ENCODE results near the gene IGHMBP2.

The IGHMBP2 gene

GRCh38 chr11:68863553-68864265, 40.0 kb upstream of the IGHMBP2 start:
- Histone ChIP-seq H3K4me2 (ENCODE audit: low read length) (no peak overlapping the region), H3K9me2 (replicated peaks; ENCODE audit: control insufficient read depth, low read length) (no peaks in the 10 kb centered on the region), H3K27ac (ENCODE audit: low read depth, low read length) (no peak overlapping the region), H3F3A (ENCODE audit: control insufficient read depth, insufficient read depth) (no peaks in the 10 kb centered on the region), H3K4me3 (ENCODE audit: low read length) (no peak overlapping the region), H3K4me1 (ENCODE audit: control insufficient read depth, low read length) (no peaks in the 10 kb centered on the region), H3K36me3 (ENCODE audit: control insufficient read depth, low read length) (no peaks in the 10 kb centered on the region), H4K20me1 (ENCODE audit: control insufficient read depth, insufficient read depth, low read depth, low read length) (no peaks in the 10 kb centered on the region), H3K27me3 (ENCODE audit: control insufficient read depth, low read length) (no peaks in the 10 kb centered on the region), H3K79me2 (ENCODE audit: control insufficient read depth, low read length) (no peaks in the 10 kb centered on the region), H3K9me3 (ENCODE audit: control insufficient read depth, insufficient read depth, low read length) (peaks cover 4% of the 10 kb centered on the region; the same call in 1 of the 2 replicates)
- TF ChIP-seq EZH2phosphoT487 (IDR thresholded peaks at IDR 0.05; ENCODE audit: borderline replicate concordance, low read length) (no peak), CTCF (IDR thresholded peaks at IDR 0.05; ENCODE audit: low read depth, low read length, poor library complexity, severe bottlenecking) (no peak)

- no peak for TF ChIP-seq EZH2phosphoT487 (IDR thresholded peaks at IDR 0.05; ENCODE audit: borderline replicate concordance, low read length)
These were observed 38.5 kb upstream of the IGHMBP2 start for GRCh38 chr11:68865241-68865640.

GRCh38 chr11:68867066-68867465, 36.6 kb upstream of the IGHMBP2 start:
- no peaks in the 10 kb centered on the region for H3F3A ChIP-seq (ENCODE audit: control insufficient read depth, insufficient read depth)
- H3K4me1 ChIP-seq (ENCODE audit: control insufficient read depth, low read length) = no peaks in the 10 kb centered on the region
- H3K9me2 ChIP-seq (replicated peaks; ENCODE audit: control insufficient read depth, low read length) = no peaks in the 10 kb centered on the region
- H3K27ac ChIP-seq (ENCODE audit: low read depth, low read length) = no peak overlapping the region
- TF ChIP-seq EZH2phosphoT487 (IDR thresholded peaks at IDR 0.05; ENCODE audit: borderline replicate concordance, low read length) = no peak
- no peak for TF ChIP-seq CTCF (IDR thresholded peaks at IDR 0.05; ENCODE audit: low read depth, low read length, poor library complexity, severe bottlenecking)
- H3K79me2 ChIP-seq (ENCODE audit: control insufficient read depth, low read length) = no peaks in the 10 kb centered on the region
- no peaks in the 10 kb centered on the region for H3K36me3 ChIP-seq (ENCODE audit: control insufficient read depth, low read length)
- H3K27me3 ChIP-seq (ENCODE audit: control insufficient read depth, low read length) = peaks cover 1% of the 10 kb centered on the region; the same call in 1 of the 2 replicates
- H3K4me3 ChIP-seq (ENCODE audit: low read length) = no peak overlapping the region
- no peaks in the 10 kb centered on the region for H4K20me1 ChIP-seq (ENCODE audit: control insufficient read depth, insufficient read depth, low read depth, low read length)
- H3K9me3 ChIP-seq (ENCODE audit: control insufficient read depth, insufficient read depth, low read length) = peaks cover 4% of the 10 kb centered on the region; the same call in 1 of the 2 replicates
- no peak overlapping the region for H3K4me2 ChIP-seq (ENCODE audit: low read length)

More at GRCh38 chr11:68865241-68865640, 38.5 kb upstream of the IGHMBP2 start:
- no peaks in the 10 kb centered on the region for H3K27me3 ChIP-seq (ENCODE audit: control insufficient read depth, low read length)
- no peak overlapping the region for H3K4me2 ChIP-seq (ENCODE audit: low read length)
- no peaks in the 10 kb centered on the region for H4K20me1 ChIP-seq (ENCODE audit: control insufficient read depth, insufficient read depth, low read depth, low read length)
- no peak overlapping the region for H3K4me3 ChIP-seq (ENCODE audit: low read length)
- H3K27ac ChIP-seq (ENCODE audit: low read depth, low read length) = no peak overlapping the region
- H3K9me3 ChIP-seq (ENCODE audit: control insufficient read depth, insufficient read depth, low read length) = peaks cover 4% of the 10 kb centered on the region; the same call in 1 of the 2 replicates
- no peaks in the 10 kb centered on the region for H3K4me1 ChIP-seq (ENCODE audit: control insufficient read depth, low read length)
- H3F3A ChIP-seq (ENCODE audit: control insufficient read depth, insufficient read depth) = no peaks in the 10 kb centered on the region
- no peaks in the 10 kb centered on the region for H3K79me2 ChIP-seq (ENCODE audit: control insufficient read depth, low read length)
- no peaks in the 10 kb centered on the region for H3K9me2 ChIP-seq (replicated peaks; ENCODE audit: control insufficient read depth, low read length)
- no peaks in the 10 kb centered on the region for H3K36me3 ChIP-seq (ENCODE audit: control insufficient read depth, low read length)

- H3K27ac ChIP-seq (ENCODE audit: low read depth, low read length) = no peak overlapping the region
- H3K4me3 ChIP-seq (ENCODE audit: low read length) = no peak overlapping the region
- no peaks in the 10 kb centered on the region for H4K20me1 ChIP-seq (ENCODE audit: control insufficient read depth, insufficient read depth, low read depth, low read length)
- H3K4me1 ChIP-seq (ENCODE audit: control insufficient read depth, low read length) = no peaks in the 10 kb centered on the region
- H3K9me3 ChIP-seq (ENCODE audit: control insufficient read depth, insufficient read depth, low read length) = peaks cover 4% of the 10 kb centered on the region; the same call in 1 of the 2 replicates
- H3K4me2 ChIP-seq (ENCODE audit: low read length) = no peak overlapping the region
- peaks cover 5% of the 10 kb centered on the region; the same call in 1 of the 2 replicates for H3K27me3 ChIP-seq (ENCODE audit: control insufficient read depth, low read length)
- no peaks in the 10 kb centered on the region for H3K9me2 ChIP-seq (replicated peaks; ENCODE audit: control insufficient read depth, low read length)
- no peak for TF ChIP-seq EZH2phosphoT487 (IDR thresholded peaks at IDR 0.05; ENCODE audit: borderline replicate concordance, low read length)
- TF ChIP-seq CTCF (IDR thresholded peaks at IDR 0.05; ENCODE audit: low read depth, low read length, poor library complexity, severe bottlenecking) = no peak
- no peaks in the 10 kb centered on the region for H3K79me2 ChIP-seq (ENCODE audit: control insufficient read depth, low read length)
- no peaks in the 10 kb centered on the region for H3F3A ChIP-seq (ENCODE audit: control insufficient read depth, insufficient read depth)
- no peaks in the 10 kb centered on the region for H3K36me3 ChIP-seq (ENCODE audit: control insufficient read depth, low read length)
These were observed 35.4 kb upstream of the IGHMBP2 start for GRCh38 chr11:68868221-68868835.
